Activated T-helper 9 cell treated with anti-CD3 and anti-CD28 coated beads, Interleukin-2, amount 50 U/mL, for 16 hours (primary cell): ENCODE measurements around the gene TATDN2.
A peak's percentile ranks its signal among the peaks of the same experiment; 100 is the strongest.
"Not testable (repeated sequence)": the region's sequence is repeated elsewhere in the genome, so short reads cannot be mapped to it uniquely, and the experiment has no call there.

ENCODE experiments used
- DNase-seq: peaks from one replicate; pipeline ENCODE4 v3.0.0-alpha.2; 2020; ENCODE audit warnings: low read depth

Gene TATDN2

DNA sequence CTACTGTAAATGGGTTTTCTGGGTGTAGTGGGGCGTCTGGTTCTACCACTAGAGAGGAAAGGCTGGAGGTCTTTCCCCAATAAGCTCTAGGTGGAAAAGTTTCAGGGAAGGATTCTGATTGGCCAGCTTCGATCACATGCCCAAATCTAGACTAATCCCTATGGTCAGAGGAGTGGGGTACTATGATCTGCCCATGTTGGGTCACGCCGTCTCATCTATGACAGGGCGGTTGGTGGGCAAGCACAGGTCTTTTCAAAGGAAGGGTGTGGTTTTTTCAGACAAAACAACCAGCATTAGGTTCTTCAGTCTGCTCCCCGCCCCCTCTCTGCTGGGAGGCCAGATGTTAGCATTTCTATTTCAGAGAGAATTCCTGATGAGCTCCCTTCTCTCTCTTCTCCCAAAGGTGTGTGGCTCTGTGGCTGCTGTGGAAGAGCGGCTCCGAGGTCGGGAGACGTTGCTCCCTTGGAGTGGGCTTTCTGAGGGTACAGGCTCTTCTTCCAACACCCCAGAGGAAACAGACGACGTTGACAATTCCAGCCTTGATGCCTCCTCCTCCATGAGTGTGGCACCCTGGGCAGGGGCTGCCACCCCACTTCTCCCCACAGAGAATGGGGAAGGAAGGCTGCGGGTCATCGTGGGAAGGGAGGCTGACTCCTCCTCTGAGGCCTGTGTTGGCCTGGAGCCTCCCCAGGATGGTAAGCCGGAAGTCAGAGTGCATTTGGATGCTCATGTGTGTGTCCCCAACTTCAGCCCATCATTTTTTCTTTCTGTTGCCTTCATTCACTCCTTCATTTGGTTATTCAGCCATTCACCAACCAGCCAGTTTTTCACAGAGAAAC is 9.7 kb upstream of the TATDN2 start:
- no peak for DNase-seq

DNA sequence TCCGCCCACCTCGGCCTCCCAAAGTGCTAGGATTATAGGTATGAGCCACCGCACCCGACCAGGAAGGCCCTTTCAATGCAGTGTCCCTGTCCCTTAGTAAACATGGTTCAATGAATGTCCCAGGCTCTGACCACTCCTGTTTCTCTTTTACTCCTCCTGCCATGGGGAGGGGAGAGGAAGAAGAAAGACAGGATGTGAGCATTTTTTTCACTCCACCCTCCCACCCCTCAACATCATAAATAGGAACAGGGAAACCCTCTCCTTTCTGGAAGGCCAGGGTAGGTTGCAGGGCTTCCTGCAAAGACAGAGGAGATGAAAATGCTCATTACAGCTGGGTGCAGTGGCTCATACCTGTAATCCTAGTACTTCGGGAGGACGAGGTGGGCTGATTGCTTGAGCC is 7.5 kb upstream of the TATDN2 start:
- DNase-seq: no peak

DNA sequence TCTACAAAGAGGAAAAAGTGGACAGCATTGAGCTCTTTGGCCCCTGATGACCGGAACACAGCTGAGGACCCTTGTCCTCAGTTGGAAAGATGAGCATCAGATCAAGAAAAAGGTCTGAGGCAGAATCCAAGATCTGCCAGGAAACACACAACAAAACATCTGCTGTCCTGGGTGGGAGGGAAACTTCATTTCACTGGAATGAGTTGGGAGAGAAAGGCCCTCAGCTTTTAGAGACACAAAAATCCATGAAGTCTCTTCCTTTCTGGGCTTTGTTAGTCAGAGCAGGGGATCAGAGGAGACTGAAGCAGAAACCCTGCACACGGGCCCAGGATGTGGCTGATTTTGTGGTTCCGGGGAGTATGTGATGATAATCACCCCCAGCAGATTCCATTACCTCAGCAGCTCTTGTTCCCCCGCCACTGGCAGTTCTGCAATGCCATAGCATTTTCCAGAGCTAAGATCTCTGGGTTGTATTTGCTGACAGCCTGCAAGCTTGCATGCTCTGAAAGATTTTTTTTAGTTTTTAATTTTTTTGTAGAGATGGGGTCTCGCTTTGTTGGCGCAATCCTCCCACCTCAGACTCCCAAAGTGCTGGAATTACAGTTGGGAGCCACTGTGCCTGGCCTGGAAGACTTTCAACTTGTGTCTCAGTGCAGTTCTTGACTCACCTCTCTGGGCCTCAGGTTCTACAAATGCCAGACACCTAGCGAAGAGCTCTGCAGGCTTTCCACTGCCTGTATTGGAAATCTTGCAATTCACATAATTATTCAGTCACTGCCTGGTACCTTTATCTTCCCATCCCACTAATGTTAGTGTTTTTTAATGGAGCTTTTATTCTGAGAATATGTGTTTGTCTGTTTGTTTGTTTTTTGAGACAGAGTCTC is 5.8 kb upstream of the TATDN2 start:
- DNase-seq: peak; percentile 56

DNA sequence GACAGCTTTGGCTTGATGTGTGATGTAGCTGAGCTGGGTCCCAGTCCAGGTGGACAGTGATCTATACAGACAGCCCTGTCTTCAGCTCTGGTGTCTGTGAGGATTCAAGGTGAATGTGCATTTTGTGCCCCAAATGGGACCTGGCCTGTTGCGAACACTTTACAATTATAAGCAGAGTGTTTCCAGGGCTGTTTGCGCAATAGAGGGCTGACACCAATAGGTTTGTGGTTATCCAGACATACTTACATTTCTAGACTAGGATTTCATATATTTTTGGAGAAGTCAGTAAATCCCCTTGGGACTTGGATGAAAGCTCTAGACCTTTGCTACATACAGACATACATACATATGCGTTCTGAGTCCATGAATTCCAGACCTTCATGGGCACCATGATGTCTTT is 4.2 kb upstream of the TATDN2 start:
- DNase-seq: no peak

DNA sequence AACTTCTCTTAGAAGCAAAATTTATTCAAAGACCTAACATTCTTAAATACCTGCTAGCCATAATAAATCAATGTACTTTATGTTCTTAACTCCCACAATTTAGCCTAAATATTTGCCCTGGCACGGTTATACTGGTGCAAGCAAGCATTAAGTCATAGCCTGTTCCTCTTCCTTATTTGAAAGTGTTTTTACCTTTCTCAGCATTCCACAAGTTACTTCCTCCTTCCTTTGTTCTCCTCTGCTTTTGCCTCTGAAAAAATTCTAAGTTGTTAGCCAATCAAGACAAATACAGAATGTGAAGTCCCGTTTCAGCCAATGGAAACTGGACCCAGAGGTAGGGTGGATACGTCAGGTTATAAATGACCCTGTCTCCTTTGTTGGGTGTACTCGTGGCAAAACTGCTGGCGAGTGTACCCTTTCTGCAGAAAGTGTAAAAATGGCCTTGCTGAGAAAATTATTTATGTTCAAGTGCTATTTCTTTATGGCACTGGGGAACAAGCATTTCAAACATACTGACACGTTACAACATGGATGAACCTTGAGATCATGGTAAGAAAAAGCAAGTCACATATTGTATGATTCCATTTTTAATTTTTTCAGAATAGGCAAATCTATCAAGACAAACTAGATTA is 3.1 kb upstream of the TATDN2 start:
- DNase-seq: no peak

DNA sequence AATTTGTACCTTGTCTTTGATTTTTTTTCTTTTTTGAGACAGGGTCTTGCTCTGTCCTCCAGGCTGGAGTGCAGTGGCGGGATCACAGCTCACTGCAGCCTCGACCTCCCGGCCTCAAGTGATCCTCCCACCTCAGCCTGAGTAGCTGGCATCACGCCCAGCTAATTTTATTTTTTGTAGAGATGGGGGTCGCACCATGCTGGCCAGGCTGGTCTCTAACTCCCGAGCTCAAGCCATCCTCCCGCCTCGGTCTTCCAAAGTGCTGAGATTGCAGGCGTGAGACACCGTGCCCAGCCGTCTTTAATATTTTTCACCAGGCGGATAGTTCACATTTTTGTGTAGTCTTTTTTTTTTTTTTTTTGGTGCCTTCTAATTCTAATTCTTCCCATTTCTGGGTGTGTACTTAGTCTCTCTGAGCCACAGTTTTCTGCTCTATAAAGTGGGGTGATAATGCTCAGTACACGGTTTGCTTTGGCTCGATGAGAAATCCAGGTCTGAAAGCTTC is 528 bp upstream of the TATDN2 start:
- no peak for DNase-seq

DNA sequence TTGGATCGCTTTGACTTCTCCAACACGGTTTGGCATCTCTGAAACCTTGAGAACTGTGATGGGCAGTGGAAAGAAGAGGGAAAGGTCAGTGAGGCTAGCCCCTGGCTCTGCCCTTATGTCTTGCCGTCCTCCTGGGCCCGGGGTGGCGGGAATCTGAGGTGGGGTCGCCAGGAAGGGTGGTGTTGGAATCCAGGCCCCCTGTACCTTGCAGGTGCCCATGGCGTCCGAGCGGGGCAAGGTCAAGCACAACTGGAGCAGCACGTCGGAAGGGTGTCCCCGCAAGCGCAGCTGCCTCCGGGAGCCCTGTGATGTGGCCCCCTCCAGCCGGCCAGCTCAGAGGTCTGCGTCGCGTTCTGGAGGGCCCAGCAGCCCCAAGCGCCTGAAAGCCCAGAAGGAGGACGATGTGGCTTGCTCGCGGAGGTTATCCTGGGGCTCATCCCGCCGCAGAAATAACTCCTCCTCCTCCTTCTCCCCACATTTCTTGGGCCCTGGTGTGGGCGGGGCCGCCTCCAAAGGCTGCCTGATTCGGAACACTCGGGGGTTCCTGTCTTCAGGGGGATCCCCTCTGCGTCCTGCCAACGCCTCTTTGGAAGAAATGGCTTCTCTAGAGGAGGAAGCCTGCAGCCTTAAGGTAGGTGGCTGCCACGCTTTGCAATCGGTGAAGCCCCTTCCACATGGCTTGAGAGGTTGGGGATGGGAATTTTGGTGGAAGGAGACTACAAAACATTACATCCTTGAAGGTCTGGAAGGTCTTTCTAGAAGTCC is 907 bp downstream of the TATDN2 start:
- DNase-seq: peak; percentile 40

DNA sequence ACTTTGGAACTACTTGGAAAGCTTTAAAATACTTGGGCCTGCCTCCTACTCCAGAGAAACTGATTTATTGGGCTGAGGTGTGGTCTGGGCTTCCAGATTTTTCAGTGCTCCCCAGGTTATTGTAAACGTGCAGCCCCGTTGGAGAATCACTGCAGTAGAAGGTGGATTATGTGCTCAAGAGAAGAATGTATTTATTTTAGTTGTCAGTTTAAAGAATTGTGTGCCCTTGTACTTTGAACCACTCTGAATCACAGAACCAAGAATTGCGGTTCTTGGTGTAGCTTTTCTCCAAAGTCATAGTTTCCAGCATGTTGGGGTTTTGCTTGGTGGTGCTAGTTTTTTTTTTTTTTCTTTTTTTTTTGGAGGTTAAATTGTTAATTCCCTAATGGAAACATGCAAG is 1.6 kb downstream of the TATDN2 start:
- no peak for DNase-seq

DNA sequence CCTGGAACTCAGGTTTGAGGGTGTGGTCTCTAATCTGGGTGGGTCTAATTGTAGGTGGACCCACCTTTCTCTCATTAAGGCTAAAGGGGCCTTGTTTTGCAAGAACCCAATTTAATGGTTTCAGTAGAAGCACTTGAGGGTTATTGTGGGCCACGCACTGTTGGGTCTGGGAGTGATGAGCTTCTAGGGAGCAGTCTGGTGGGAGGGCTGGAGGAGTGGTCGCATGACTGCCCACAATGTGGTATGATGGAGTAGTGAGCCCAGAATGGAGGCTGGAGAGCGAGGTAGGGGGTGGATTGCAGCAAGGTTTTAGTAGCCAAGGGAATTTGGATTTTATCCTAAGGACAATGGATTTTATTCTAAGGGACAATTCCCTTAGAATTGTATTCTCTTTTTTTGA is 2.7 kb downstream of the TATDN2 start:
- DNase-seq: no peak

DNA sequence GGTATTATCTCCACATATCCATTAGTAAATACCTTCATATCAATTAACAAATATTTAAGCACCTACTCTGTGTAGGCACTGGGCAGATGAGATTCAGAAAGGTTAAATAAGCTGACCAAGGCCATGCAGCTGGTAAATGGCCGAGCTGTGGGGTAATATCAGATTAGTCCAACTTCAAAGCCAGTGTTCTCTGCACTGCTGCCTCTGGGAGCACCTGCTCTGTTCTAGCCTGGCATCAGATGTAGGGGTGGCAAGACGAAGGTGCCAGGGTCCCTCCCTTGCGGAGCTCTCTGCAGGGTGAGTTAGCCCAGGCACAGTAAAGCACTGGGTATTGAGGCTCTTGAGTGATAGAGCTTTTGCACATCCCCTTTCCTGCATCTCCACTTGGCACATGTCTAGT is 5.5 kb downstream of the TATDN2 start:
- DNase-seq: no peak

DNA sequence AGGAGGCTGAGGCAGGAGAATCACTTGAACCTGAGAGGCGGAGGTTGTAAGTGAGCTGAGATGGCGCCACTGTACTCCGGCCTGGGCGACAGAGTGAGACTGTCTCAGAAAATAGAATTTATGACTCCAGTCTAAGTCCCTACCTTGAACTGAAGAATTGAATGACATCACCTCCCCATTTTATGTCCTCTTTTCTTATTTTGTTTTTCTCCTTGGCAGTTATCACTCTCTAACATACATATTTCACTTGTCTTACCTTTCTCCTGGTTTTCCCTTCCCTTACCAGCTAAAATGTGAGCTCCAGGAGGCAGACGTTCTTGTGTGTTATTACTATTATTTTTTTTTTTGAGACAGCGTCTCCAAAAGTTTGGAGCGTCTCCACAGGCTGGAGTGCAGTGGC is 7.6 kb downstream of the TATDN2 start:
- DNase-seq: no peak

DNA sequence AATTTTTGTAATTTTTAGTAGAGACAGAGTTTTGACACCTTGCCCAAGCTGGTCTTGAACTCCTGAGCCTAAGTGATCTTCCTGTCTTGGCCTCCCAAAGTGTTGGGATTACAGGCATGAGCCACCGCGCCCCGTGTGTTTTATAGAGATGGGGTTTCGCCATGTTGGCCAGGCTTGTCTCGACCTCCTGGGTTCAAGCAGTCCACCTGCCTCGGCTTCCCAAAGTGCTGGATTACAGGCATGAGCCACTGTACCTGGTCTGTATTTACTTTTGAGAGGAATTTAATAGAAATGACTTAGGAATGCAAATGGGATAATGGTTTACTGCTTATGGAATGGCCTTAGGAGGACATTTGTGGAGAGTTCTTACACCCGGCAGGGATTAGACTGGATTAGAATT is 10.8 kb downstream of the TATDN2 start:
- no peak for DNase-seq

DNA sequence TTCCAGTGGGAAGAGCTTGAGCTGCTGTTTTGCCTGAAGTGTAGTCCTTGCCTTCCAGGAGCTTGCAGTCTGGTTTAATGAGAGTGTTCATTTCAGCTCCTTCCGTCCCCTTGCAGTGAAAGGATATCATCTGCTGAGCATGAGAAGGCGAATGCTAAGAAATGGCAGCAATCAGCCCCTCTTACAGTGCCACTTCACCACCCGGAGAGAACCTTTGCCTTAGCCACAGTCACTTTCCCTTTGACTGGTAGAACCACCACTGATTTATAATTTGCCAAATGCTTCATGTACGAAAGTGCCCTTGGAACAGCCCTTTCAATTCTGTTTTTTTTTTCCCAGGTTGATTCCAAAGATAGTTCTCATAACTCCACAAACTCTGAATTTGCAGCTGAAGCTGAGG is 11.5 kb downstream of the TATDN2 start:
- DNase-seq: no peak

DNA sequence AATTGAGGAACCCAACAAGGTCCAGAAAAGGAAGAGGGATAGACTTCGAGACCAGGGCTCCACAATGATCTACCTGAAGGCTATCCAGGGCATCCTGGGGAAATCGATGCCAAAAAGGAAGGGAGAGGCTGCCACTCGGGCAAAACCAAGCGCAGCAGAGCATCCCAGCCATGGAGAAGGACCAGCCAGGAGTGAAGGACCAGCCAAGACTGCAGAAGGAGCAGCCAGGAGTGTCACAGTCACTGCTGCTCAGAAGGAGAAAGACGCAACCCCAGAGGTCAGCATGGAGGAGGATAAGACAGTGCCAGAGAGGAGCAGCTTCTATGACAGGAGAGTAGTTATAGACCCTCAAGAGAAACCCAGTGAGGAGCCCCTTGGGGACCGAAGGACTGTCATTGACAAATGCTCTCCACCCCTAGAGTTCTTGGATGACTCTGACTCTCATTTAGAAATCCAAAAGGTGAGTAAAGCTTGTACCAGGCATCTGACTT is 12.0 kb downstream of the TATDN2 start:
- DNase-seq: no peak

DNA sequence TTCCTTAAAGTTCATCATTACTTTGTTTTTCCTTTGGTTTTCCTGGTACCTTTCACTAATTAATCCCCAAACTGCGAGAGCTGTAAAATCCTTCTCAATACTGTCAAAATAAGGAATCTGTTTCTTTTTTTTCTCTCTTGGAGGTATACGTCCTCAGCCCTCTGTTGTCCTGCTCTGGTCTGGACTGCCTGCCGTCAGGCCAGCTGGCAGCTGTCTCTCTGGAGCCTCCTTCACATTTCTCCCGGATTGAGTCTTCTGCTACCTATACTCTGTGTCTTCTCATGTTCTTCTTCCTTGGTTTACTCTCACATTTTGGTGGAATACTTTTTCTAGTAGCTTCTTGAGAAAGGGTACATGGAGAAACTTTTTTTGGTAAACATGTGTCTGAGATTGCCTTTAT is 13.8 kb downstream of the TATDN2 start:
- no peak for DNase-seq

DNA sequence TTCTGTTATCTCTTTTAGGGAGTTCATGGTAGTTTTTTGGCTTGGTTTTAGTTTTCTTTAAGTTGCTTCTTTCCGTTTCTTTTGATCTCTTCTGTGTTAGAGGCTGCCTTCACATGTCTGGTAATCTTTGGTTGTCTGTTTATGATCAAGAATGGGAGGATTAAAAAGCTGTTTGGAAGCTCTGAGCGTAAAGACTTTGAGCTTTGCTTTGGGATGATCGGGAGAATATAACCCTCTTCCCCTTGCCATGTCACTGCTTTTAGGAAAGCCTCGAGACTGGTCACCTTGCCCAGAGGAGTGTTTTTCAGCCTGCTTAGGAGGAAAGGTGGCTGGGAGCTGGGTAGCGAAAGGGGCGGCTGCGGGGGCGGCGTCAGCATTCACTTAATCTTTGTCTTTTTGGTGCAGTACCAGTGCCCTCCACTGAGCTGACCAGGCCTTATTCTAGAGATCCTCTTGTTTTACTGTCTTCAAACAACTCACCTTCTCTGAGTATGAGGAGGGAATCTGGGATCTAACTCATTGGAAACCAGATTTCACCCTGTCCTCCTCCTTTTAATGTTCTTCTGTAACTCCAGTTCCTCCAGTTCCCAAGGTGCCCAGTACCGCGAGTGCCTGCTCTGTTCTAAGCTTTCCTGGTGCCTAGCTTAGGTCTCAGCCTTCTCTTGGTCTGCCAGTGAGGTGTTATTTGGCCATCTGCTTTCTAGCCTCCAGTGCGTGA is 15.5 kb downstream of the TATDN2 start:
- peak; percentile 48 for DNase-seq

DNA sequence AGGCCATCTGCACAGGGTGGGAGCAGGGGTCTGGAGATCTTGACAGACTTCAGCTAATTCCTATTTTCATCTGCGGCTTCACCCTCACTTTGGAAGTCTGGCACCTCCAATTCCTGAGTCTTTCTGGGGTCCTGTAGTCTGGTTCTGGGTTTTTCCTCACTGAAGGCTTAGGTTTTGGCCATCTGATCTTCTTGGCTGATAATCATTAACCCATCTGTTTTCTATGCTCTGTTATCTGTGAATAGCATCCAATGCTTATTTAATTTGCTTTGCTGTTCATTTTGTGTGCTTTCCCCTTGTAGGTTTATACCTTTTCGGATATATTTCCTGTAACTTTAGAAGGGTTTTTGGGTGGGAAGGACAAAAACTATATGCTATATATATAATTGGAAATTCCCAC is 17.6 kb downstream of the TATDN2 start:
- DNase-seq: no peak

DNA sequence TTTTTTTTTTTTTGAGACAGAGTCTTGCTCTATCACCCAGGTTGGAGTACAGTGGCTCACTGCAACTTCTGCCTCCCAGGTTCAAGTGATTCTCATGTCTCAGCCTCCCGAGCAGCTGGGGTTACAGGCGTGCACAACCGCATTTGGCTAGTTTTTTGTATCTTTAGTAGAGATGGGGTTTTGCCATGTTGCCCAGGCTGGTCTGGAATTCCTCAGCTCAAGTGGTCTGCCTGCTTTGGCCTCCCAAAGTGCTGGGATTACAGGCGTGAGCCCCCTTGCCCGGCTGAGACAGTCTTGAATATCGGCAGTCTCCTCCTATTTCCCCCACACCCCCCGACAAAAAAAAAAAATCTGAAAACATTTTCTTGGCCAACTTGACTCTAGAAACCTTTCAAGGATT is 18.7 kb downstream of the TATDN2 start:
- not testable (repeated sequence) for DNase-seq

DNA sequence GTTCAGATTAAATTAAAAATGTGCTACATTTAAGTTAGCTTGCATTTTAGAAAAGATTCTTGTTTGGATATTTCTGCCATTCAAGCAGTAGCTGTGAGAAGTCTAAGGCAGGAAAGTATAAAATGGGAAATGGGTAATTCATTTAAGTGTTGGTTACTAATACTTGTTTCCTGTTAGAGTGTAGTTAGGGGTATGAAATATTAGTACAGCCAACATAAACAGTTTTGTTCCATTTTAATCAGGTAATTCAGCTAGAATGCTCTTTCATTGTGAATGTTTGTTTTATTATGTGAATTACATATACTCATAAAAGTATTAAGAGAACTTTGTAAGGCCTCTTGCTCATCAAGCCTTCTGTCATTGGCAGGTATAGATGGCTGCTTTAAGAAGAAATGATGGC is 19.9 kb downstream of the TATDN2 start:
- DNase-seq: no peak

DNA sequence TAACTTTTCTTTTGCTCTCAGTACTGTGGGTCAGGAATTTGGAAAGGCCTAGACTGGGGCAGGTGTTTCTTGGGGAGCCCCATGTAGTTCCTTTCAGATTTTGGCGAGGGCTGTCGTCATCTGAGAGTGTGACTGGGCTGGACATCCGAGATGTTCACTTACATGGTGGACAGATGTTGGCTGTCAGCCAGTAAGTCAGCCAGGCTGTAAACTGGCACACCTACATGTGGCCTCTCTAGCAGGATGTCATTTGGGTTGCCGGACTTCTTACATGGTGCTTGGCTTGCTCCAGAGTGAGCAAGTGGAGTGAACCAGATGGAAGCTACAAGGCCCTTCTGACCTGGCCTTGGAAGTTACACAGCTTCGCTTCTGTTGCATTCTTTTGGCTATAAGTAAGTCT is 20.7 kb downstream of the TATDN2 start:
- no peak for DNase-seq

DNA sequence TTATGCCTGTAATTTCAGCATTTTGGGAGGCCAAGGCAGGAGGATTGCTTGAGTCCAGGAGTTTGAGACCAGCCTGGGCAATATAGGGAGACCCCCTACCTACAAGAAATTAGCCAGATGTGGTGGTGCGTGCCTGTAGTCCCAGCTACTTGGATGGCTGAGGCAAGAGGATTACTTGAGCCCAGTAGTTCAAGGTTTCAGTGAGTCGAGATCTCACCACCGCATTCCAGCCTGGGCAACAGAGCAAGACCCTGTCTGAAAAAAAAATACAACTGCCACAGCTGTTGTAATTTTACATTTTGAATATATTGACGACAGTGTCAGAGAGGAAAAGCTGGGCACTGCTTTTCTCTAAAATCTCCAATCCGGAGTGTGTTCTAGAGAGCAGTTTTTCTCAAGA is 21.2 kb downstream of the TATDN2 start:
- no peak for DNase-seq
